Measurements from ENCODE around the gene KL. TPM values are rescaled to one million over a fixed set of nuclear protein-coding genes. Genes with fewer than 3 reads are reported as not detected.

KL gene
- polyA plus RNA-seq, 1 of the 3 experiments (the other 2 are of a cell fraction), result 0.02 TPM

GRCh38 chr13:32997399-32997798 lies 18.8 kb upstream of the KL start:
- H3K9ac ChIP-seq, result no peak overlapping the region
- TF ChIP-seq JUND (IDR thresholded peaks at IDR 0.05), result no peak
- no peak for TF ChIP-seq FOXM1 (IDR thresholded peaks at IDR 0.05; ENCODE audit: low read depth)
- no peak for TF ChIP-seq RAD21 (IDR thresholded peaks at IDR 0.05; ENCODE audit: low read length)
- TF ChIP-seq YY1 (IDR thresholded peaks at IDR 0.05; ENCODE audit: low read depth), result no peak
- H3K4me1 ChIP-seq (ENCODE audit: control insufficient read depth in 1 of 2, insufficient read depth in 2 of 2, low read depth in 1 of 2, low read length in 1 of 2), result no peaks in the 10 kb centered on the region; a peak in 1 of 4 replicates
- H3K9me3 ChIP-seq, result no peaks in the 10 kb centered on the region
- WGBS (ENCODE audit: low lambda C conversion rate), result 60% methylated on average over 2 of the region's 2 CpGs
- no peak overlapping the region for H3K4me3 ChIP-seq (ENCODE audit: low read depth in 2 of 2, low read length in 1 of 2)
- no peak overlapping the region for H3K27ac ChIP-seq (ENCODE audit: low read depth in 2 of 2, low read length in 1 of 2)
- CTCF ChIA-PET, result no interaction called here
- no peak overlapping the region for H2AFZ ChIP-seq (ENCODE audit: low read depth)
- no peaks in the 10 kb centered on the region; the same call in 1 of the 2 replicates for H3K27me3 ChIP-seq (ENCODE audit: insufficient read depth)
- H3K9me2 ChIP-seq, result no peaks in the 10 kb centered on the region
- H3K79me2 ChIP-seq (ENCODE audit: insufficient read depth), result no peaks in the 10 kb centered on the region
- H4K20me1 ChIP-seq (ENCODE audit: insufficient read depth), result no peaks in the 10 kb centered on the region
- DNase-seq, result no peak
- H3K4me2 ChIP-seq, result no peak overlapping the region
- no peaks in the 10 kb centered on the region for H3K36me3 ChIP-seq (replicated peaks in 1 of 2; ENCODE audit: control insufficient read depth in 1 of 2, insufficient read depth in 2 of 2, low read length in 1 of 2)
- H3F3A ChIP-seq (replicated peaks; ENCODE audit: insufficient read depth), result no peaks in the 10 kb centered on the region
- POLR2A ChIA-PET, result no interaction called here

- no peak for TF ChIP-seq YY1 (IDR thresholded peaks at IDR 0.05; ENCODE audit: low read depth)
- H3K36me3 ChIP-seq (replicated peaks in 1 of 2; ENCODE audit: control insufficient read depth in 1 of 2, insufficient read depth in 2 of 2, low read length in 1 of 2), result no peaks in the 10 kb centered on the region
- H3K27ac ChIP-seq (ENCODE audit: low read depth in 2 of 2, low read length in 1 of 2), result no peak overlapping the region
- whole genome bisulfite sequencing (ENCODE audit: low lambda C conversion rate), result 71% methylated on average over 5 of the region's 5 CpGs
- no peaks in the 10 kb centered on the region for H3K9me2 ChIP-seq
- H3K4me3 ChIP-seq (ENCODE audit: low read depth in 2 of 2, low read length in 1 of 2), result no peak overlapping the region
- no peaks in the 10 kb centered on the region; the same call in 1 of the 2 replicates for H3K27me3 ChIP-seq (ENCODE audit: insufficient read depth)
- H3K9ac ChIP-seq, result no peak overlapping the region
- ChIA-PET CTCF (interaction anchor here (0.8 kb wide), 1 partner anchor 330 kb away, joined by 3 read pairs; no protein-coding TSS in a partner anchor), POLR2A (no interaction called here)
- H4K20me1 ChIP-seq (ENCODE audit: insufficient read depth), result no peaks in the 10 kb centered on the region
- no peaks in the 10 kb centered on the region for H3K79me2 ChIP-seq (ENCODE audit: insufficient read depth)
- no peaks in the 10 kb centered on the region; a peak in 2 of 4 replicates for H3K4me1 ChIP-seq (ENCODE audit: control insufficient read depth in 1 of 2, insufficient read depth in 2 of 2, low read depth in 1 of 2, low read length in 1 of 2)
- DNase-seq, result no peak
- no peaks in the 10 kb centered on the region for H3K9me3 ChIP-seq
- no peak overlapping the region for H3K4me2 ChIP-seq
- no peak overlapping the region for H2AFZ ChIP-seq (ENCODE audit: low read depth)
- no peaks in the 10 kb centered on the region for H3F3A ChIP-seq (replicated peaks; ENCODE audit: insufficient read depth)
Observed at GRCh38 chr13:32998966-32999365, 17.3 kb upstream of the KL start.

DNA sequence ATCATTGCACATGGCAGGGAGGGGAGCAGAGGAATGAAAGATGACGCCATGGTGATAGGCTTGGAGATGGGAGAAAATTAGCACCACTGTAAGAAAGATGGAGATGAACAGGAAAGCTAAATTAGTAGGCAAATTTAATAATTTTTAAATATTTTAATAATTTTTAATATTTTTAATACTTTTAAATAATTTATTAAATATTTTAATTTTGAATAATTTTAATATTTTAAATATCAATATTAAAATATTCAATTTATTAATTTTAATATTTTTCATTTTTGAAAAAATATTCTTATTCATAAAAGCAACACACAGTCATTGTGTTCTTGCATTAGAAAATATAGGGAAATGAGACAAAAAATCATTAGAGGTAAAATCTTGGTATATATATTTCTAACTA lies 15.9 kb upstream of the KL start:
- H3K4me3 ChIP-seq (ENCODE audit: low read depth in 2 of 2, low read length in 1 of 2), result no peak overlapping the region
- ChIA-PET CTCF (no interaction called here), POLR2A (no interaction called here)
- no peak overlapping the region for H3K9ac ChIP-seq
- no peaks in the 10 kb centered on the region for H3K36me3 ChIP-seq (replicated peaks in 1 of 2; ENCODE audit: control insufficient read depth in 1 of 2, insufficient read depth in 2 of 2, low read length in 1 of 2)
- DNase-seq, result no peak
- no peaks in the 10 kb centered on the region for H3K9me2 ChIP-seq
- no peaks in the 10 kb centered on the region; a peak in 2 of 4 replicates for H3K4me1 ChIP-seq (ENCODE audit: control insufficient read depth in 1 of 2, insufficient read depth in 2 of 2, low read depth in 1 of 2, low read length in 1 of 2)
- H2AFZ ChIP-seq (ENCODE audit: low read depth), result no peak overlapping the region
- no peak overlapping the region for H3K27ac ChIP-seq (ENCODE audit: low read depth in 2 of 2, low read length in 1 of 2)
- no peaks in the 10 kb centered on the region; the same call in 1 of the 2 replicates for H3K27me3 ChIP-seq (ENCODE audit: insufficient read depth)
- H3F3A ChIP-seq (replicated peaks; ENCODE audit: insufficient read depth), result no peaks in the 10 kb centered on the region
- no peaks in the 10 kb centered on the region for H4K20me1 ChIP-seq (ENCODE audit: insufficient read depth)
- no peak overlapping the region for H3K4me2 ChIP-seq
- 100% methylated on average over 1 of the region's 1 CpG for WGBS (ENCODE audit: low lambda C conversion rate)
- H3K9me3 ChIP-seq, result no peaks in the 10 kb centered on the region
- H3K79me2 ChIP-seq (ENCODE audit: insufficient read depth), result no peaks in the 10 kb centered on the region
- TF ChIP-seq EZH2phosphoT487 (IDR thresholded peaks at IDR 0.05; ENCODE audit: borderline replicate concordance, low read depth), result no peak
- no peak for TF ChIP-seq EP300 (IDR thresholded peaks at IDR 0.05; ENCODE audit: borderline replicate concordance in 1 of 2, low read depth in 1 of 2, low read length in 1 of 2)
- no peak for TF ChIP-seq PBX3 (IDR thresholded peaks at IDR 0.05)
- no peak for TF ChIP-seq JUND (IDR thresholded peaks at IDR 0.05)
- no peak for TF ChIP-seq GABPA (IDR thresholded peaks at IDR 0.05; ENCODE audit: low read depth)
- TF ChIP-seq TAF1 (IDR thresholded peaks at IDR 0.05; ENCODE audit: borderline replicate concordance, low read depth, low read length), result no peak
- no peak for TF ChIP-seq RCOR1 (IDR thresholded peaks at IDR 0.05; ENCODE audit: low read length)
- TF ChIP-seq, protein P1, sequence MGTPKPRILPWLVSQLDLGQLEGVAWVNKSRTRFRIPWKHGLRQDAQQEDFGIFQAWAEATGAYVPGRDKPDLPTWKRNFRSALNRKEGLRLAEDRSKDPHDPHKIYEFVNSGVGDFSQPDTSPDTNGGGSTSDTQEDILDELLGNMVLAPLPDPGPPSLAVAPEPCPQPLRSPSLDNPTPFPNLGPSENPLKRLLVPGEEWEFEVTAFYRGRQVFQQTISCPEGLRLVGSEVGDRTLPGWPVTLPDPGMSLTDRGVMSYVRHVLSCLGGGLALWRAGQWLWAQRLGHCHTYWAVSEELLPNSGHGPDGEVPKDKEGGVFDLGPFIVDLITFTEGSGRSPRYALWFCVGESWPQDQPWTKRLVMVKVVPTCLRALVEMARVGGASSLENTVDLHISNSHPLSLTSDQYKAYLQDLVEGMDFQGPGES (IDR thresholded peaks at IDR 0.05; ENCODE audit: low read depth, low read length), result no peak
- TF ChIP-seq POLR2AphosphoS5 (IDR thresholded peaks at IDR 0.05; ENCODE audit: low read depth, low read length), result no peak
- no peak for TF ChIP-seq TEAD4 (IDR thresholded peaks at IDR 0.05; ENCODE audit: borderline replicate concordance, insufficient read depth)
- TF ChIP-seq NFIC (IDR thresholded peaks at IDR 0.05; ENCODE audit: borderline replicate concordance), result no peak
- no peak for TF ChIP-seq ZBTB33 (IDR thresholded peaks at IDR 0.05; ENCODE audit: borderline replicate concordance, low read depth)
- TF ChIP-seq FOXJ3 (CRISPR knock-in tag; IDR thresholded peaks at IDR 0.05), result no peak
- TF ChIP-seq FOSL2 (IDR thresholded peaks at IDR 0.05; ENCODE audit: borderline replicate concordance, low read depth), result no peak
- TF ChIP-seq RAD21 (IDR thresholded peaks at IDR 0.05; ENCODE audit: low read length), result no peak
- TF ChIP-seq FOXM1 (IDR thresholded peaks at IDR 0.05; ENCODE audit: low read depth), result no peak

All from SK-N-SH (cell line).